Caco-2 (cell line): Measurements from ENCODE around the gene LRRC7. TPM values are rescaled to one million over a fixed set of nuclear protein-coding genes. Genes with fewer than 3 reads are reported as not detected.

Experiments
- BruUV-seq: library from RNA; stranded (reverse); fragments of 400-500 nt; replicated peaks from 2 replicates; lab custom pipeline; 2021; lab: Mats Ljungman, UMichigan
- CTCF ChIA-PET: fragments of 300-600 bp; sonication (Branson Sonifier 250); formaldehyde crosslinking; loops from one replicate; lab custom pipeline; 2022; ENCODE audit warnings: antibody characterized with exemption; lab: Charles Lee
- POLR2A ChIA-PET: fragments of 300-600 bp; sonication (Branson Sonifier 250); formaldehyde crosslinking; loops from one replicate; lab custom pipeline; 2022; ENCODE audit warnings: antibody characterized with exemption; lab: Charles Lee
- DNase-seq, 2 experiments: peaks; one replicate each; pipeline versions ENCODE4 v3.0.0 to v3.0.0-alpha.2; 2020 to 2022
- H3K27me3 ChIP-seq: replicated peaks from 2 replicates; pipeline ENCODE4 v1.6.0; 2011; ENCODE audit warnings: low read length; ENCODE audit not compliant: control insufficient read depth, insufficient read depth
- H3K36me3 ChIP-seq: 2 replicates; pipeline ENCODE4 v1.5.1; 2011; ENCODE audit warnings: low read length; ENCODE audit not compliant: control insufficient read depth, insufficient read depth
- H3K4me1 ChIP-seq: fragments of 250-450 bp; sonication (Bioruptor Pico); 2 replicates; pipeline ENCODE4 v1.5.1; 2020; ENCODE audit warnings: mild to moderate bottlenecking
- H3K4me3 ChIP-seq: 2 replicates; pipeline ENCODE4 v1.5.1; 2011; ENCODE audit warnings: low read depth, mild to moderate bottlenecking, control low read depth, low read length
- H3K9me3 ChIP-seq: fragments of 250-450 bp; sonication (Bioruptor Pico); 2 replicates; pipeline ENCODE4 v1.5.1; 2020; ENCODE audit warnings: mild to moderate bottlenecking, moderate library complexity
- H3K27ac Mint-ChIP-seq: one replicate; pipeline ENCODE4 v1.8.0; 2022; ENCODE audit warnings: mixed read lengths; ENCODE audit not compliant: unreplicated experiment
- H3K27me3 Mint-ChIP-seq: one replicate; pipeline ENCODE4 v1.8.0; 2022; ENCODE audit warnings: mixed read lengths; ENCODE audit not compliant: insufficient read depth, unreplicated experiment
- H3K36me3 Mint-ChIP-seq: one replicate; pipeline ENCODE4 v1.8.0; 2022; ENCODE audit warnings: mild to moderate bottlenecking, mixed read lengths; ENCODE audit not compliant: insufficient read depth, unreplicated experiment
- H3K4me1 Mint-ChIP-seq: one replicate; pipeline ENCODE4 v1.8.0; 2022; ENCODE audit warnings: low read depth, mixed read lengths; ENCODE audit not compliant: unreplicated experiment
- H3K4me3 Mint-ChIP-seq: one replicate; pipeline ENCODE4 v1.8.0; 2022; ENCODE audit warnings: mild to moderate bottlenecking, moderate library complexity, mixed read lengths; ENCODE audit not compliant: unreplicated experiment
- H3K9me3 Mint-ChIP-seq: one replicate; pipeline ENCODE4 v1.8.0; 2022; ENCODE audit warnings: mixed read lengths; ENCODE audit not compliant: unreplicated experiment
- intact Hi-C: fragments of 100-400 bp; cut with micrococcal nuclease; formaldehyde crosslinking; loops from one replicate; pipeline ENCODE4 v1.10.0; 2022; ENCODE audit not compliant: unreplicated experiment
- total RNA-seq: library from RNA; stranded (reverse); gene quantifications from 2 replicates; pipeline ENCODE4 v1.2.3, GENCODE V29; 2022
- TF ChIP-seq, protein P1 (sequence below), 2 experiments: fragments of 200-600 bp in 1 of 2; IDR thresholded peaks; 1 replicate in 1 of 2; 2 replicates in 1 of 2; pipeline versions ENCODE4 v1.5.1 to v1.8.0; 2011 to 2022; ENCODE audit warnings: antibody characterized with exemption in 1 of 2, control low read depth in 1 of 2, inconsistent platforms in 1 of 2, low read depth in 1 of 2, low read length in 1 of 2, mild to moderate bottlenecking in 1 of 2, moderate library complexity in 1 of 2; ENCODE audit not compliant: insufficient read depth in 1 of 2, severe bottlenecking in 1 of 2, unreplicated experiment in 1 of 2

The LRRC7 gene
- total RNA-seq, 1 experiment from 2014 or later = 8.5 TPM

- intact Hi-C loops = no loop called here
- CTCF ChIA-PET = no interaction called here
- no TSS peak for BruUV-seq
- Mint-ChIP-seq H3K27ac (no peak overlapping the region), H3K27me3 (no peaks in the 10 kb centered on the region), H3K4me3 (no peak overlapping the region), H3K9me3 (no peaks in the 10 kb centered on the region), H3K36me3 (no peaks in the 10 kb centered on the region), H3K4me1 (no peaks in the 10 kb centered on the region)
- DNase-seq = no peak
- Histone ChIP-seq H3K36me3 (no peaks in the 10 kb centered on the region), H3K4me1 (no peaks in the 10 kb centered on the region), H3K4me3 (no peak overlapping the region), H3K9me3 (no peaks in the 10 kb centered on the region), H3K27me3 (no peaks in the 10 kb centered on the region)
- POLR2A ChIA-PET = no interaction called here
- TF ChIP-seq, protein P1, sequence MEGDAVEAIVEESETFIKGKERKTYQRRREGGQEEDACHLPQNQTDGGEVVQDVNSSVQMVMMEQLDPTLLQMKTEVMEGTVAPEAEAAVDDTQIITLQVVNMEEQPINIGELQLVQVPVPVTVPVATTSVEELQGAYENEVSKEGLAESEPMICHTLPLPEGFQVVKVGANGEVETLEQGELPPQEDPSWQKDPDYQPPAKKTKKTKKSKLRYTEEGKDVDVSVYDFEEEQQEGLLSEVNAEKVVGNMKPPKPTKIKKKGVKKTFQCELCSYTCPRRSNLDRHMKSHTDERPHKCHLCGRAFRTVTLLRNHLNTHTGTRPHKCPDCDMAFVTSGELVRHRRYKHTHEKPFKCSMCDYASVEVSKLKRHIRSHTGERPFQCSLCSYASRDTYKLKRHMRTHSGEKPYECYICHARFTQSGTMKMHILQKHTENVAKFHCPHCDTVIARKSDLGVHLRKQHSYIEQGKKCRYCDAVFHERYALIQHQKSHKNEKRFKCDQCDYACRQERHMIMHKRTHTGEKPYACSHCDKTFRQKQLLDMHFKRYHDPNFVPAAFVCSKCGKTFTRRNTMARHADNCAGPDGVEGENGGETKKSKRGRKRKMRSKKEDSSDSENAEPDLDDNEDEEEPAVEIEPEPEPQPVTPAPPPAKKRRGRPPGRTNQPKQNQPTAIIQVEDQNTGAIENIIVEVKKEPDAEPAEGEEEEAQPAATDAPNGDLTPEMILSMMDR (IDR thresholded peaks at IDR 0.05; ENCODE audit: insufficient read depth in 1 of 2, low read depth in 1 of 2, low read length in 1 of 2, severe bottlenecking in 1 of 2, unreplicated experiment in 1 of 2) = no peak
Observed at GRCh38 chr1:69673321-69673720, 105.6 kb downstream of the LRRC7 start.

DNA sequence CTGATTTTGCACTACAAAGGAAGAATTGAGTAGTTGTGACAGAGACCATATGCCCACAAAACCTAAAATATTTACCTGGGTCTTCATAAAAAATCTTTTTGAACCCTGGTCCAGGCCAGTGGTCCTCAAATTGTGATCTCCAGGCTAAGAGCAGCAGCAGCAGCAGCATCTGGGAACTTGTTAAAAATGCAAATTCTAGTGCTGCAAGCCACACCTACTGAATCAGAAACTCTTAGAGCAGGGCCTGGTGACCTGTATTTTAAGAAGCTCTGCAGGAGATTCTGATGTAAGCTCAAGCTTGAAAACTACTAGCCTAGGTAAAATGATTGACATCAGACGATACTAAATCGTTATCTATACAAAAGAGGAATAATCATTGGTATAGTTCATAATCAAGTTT lies 112.2 kb downstream of the LRRC7 start:
- Mint-ChIP-seq H3K27ac (no peak overlapping the region), H3K4me3 (no peak overlapping the region), H3K9me3 (no peaks in the 10 kb centered on the region), H3K4me1 (peaks cover 12% of the 10 kb centered on the region), H3K36me3 (peaks cover 7% of the 10 kb centered on the region), H3K27me3 (no peaks in the 10 kb centered on the region)
- POLR2A ChIA-PET = no interaction called here
- Histone ChIP-seq H3K36me3 (no peaks in the 10 kb centered on the region), H3K27me3 (no peaks in the 10 kb centered on the region), H3K9me3 (no peaks in the 10 kb centered on the region), H3K4me1 (no peaks in the 10 kb centered on the region), H3K4me3 (no peak overlapping the region)
- no TSS peak for BruUV-seq
- CTCF ChIA-PET = no interaction called here
- no peak for DNase-seq
- TF ChIP-seq, protein P1 (IDR thresholded peaks at IDR 0.05; ENCODE audit: insufficient read depth in 1 of 2, low read depth in 1 of 2, low read length in 1 of 2, severe bottlenecking in 1 of 2, unreplicated experiment in 1 of 2) = no peak
- intact Hi-C loops = no loop called here

GRCh38 chr1:69686367-69686984 lies 118.8 kb downstream of the LRRC7 start:
- TF ChIP-seq, protein P1 (IDR thresholded peaks at IDR 0.05; ENCODE audit: insufficient read depth in 1 of 2, low read depth in 1 of 2, low read length in 1 of 2, severe bottlenecking in 1 of 2, unreplicated experiment in 1 of 2) = no peak
- peaks cover 12% of the 10 kb centered on the region for H3K4me1 Mint-ChIP-seq
- no peak overlapping the region for H3K4me3 Mint-ChIP-seq
- CTCF ChIA-PET = no interaction called here
- no peak overlapping the region for H3K27ac Mint-ChIP-seq
- no TSS peak for BruUV-seq
- no peaks in the 10 kb centered on the region for H3K27me3 Mint-ChIP-seq
- H3K36me3 Mint-ChIP-seq = peaks cover 21% of the 10 kb centered on the region
- POLR2A ChIA-PET = no interaction called here
- Histone ChIP-seq H3K27me3 (no peaks in the 10 kb centered on the region), H3K36me3 (no peaks in the 10 kb centered on the region), H3K4me3 (no peak overlapping the region), H3K9me3 (no peaks in the 10 kb centered on the region), H3K4me1 (no peaks in the 10 kb centered on the region)
- DNase-seq = no peak
- intact Hi-C loops = no loop called here
- no peaks in the 10 kb centered on the region for H3K9me3 Mint-ChIP-seq
